NCI-H1092 (cell line): ENCODE results near the gene GUCA2B.

Experiments
- DNase-seq: peaks from one replicate; lab custom pipeline; 2025; lab: John Stamatoyannopoulos, UW

Gene GUCA2B

DNA sequence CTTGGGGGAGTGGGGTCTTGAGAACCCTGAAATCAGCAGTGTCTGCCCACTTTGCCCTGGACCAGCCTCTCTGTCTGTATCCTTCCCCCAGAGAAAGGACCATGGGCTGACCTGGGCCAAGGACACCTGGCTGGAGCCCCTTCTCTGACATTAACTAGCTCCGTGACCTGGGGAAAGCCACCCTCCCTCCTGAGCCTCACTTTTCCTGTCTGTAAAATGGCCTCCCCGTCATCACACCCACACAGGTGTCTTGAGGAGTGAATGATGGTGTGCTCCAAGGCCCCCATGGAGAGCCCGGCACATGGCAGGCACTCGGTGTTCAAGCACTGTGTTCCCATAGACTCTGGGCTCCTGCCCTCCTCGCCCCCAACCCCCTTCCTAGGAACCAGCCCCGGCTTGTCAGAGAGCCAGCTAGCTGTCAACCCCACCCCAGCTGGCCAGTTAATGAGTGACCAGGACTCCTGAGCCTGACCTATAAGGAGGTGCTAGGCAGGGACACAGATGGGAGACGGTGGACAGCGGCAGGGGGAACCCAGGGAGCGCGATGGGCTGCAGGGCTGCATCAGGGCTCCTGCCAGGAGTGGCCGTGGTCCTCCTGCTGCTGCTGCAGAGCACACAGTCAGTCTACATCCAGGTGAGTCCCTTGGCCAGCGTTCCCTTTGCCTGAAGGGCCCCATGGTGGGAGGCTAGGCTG is at the start of gene GUCA2B:
Gene GUCA2B, plus strand, starts transcription at position 504 of the 694 bp plus-strand sequence. Its CDS starts 41 bp downstream, at position 545.
- DNase-seq = no peak

DNA sequence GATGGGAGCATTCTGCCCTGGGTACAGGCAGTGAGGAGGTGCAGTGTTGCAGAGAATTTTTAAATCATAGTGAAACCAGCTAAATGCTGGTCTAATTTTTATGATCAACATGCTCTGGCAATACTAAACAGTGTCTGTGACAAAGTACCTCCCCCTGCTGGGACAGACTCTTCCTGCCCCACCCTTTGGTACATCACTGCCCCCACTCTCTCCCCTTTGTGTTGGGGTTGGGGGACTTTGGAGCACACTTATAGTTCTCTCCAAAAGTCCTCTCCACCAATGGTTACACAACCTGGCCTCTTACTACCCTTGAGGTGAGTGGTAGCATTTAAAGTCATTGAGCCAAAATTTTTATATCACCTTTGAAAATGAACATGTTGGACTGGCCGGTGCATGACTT is 48.2 kb upstream of the GUCA2B start:
- DNase-seq = no peak

- no peak for DNase-seq
These were observed 44.9 kb upstream of the GUCA2B start for GRCh38 chr1:42108309-42108708.

DNA sequence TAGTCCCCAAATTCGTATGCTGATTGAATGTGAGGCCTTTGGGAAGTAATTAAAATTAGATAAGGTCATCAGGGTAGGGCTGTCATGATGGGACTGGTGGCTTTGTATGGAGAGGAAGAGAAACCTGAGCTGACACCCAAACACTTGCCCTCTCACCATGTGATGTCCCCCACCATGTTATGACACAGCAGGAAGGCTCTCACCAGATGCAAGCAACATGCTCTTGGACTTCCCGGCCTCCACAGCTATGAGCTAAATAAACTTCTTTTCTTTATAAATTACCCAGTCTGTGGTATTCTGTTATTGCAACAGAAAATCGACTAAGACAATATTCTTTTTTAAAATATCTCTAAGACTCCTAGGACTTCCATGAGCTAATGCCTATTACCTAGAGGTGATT is 43.6 kb upstream of the GUCA2B start:
- DNase-seq = no peak

DNA sequence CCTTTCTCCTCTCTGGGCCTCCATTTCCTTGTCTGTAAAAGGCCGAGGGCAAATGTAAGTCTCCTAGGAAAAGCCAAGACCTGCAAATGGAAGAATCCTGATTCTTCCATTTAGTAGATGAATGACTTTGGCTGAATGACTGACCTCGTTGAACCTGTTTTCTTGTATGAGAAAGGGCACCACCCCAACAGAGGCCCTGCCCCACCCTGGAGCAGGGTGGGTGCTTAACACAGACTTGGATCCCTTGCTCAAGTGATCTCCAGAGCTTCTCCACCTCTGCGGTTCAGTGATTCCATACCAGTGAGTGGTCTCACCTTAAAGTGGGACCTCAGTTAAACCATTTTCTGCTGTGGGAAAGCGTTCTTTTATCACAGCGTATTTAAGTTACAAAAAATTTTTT is 39.0 kb upstream of the GUCA2B start:
- DNase-seq = no peak

GRCh38 chr1:42117214-42117613 is 36.0 kb upstream of the GUCA2B start:
- DNase-seq = no peak

GRCh38 chr1:42118125-42118524 is 35.1 kb upstream of the GUCA2B start:
- no peak for DNase-seq

- DNase-seq = no peak
These were observed 30.8 kb upstream of the GUCA2B start for GRCh38 chr1:42122408-42122807.

DNA sequence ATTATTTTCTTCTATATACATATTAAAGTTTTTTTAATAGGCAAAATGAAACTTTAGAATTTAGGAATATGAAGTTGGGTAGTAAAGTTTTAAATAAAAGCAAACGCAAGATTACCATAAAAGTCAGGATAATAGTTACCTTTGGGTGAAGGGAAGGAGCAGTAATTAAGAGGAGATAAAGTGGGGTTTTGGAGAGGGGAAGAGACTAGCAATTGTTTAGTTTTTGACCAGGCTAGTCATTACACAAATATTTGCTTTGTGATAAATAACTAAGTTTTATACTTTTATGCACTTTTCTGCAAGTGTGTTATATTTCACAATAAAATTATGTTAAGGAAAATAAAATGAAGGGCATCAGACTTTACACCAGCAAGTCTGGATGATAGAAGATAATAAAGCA is 27.7 kb upstream of the GUCA2B start:
- no peak for DNase-seq

GRCh38 chr1:42127767-42128166 is 25.4 kb upstream of the GUCA2B start:
- no peak for DNase-seq

GRCh38 chr1:42128499-42128898 is 24.7 kb upstream of the GUCA2B start:
- no peak for DNase-seq

- DNase-seq = no peak
These were observed 24.2 kb upstream of the GUCA2B start for GRCh38 chr1:42128964-42129363.

DNA sequence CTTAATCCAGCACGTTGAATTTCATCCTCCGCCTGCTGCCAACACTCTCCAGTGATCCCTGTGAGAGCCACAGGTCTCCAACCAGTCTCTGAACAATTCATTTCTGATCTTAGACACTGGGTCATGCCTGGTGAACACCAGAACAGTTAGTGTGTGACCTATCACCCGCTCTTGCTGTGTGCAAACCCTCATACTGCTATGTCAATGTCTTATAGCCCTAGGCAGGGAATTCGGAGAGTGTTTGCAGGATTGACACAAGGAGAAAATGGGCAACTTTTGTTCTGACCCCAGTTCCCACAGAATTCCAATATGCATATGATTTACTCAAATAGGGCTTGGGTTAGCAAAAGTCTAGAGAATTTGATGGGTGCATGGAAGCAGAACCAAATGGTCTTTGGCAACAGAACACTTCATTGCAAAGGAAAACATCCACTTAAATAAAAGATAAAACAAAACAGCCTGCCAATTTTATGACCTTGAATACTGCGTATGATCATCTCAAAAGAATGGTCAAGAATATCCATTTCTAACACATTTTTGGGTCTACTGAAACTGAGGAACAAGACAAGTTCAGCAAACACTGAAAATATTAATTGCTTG is 23.0 kb upstream of the GUCA2B start:
- DNase-seq = no peak

GRCh38 chr1:42133390-42133789 is 19.8 kb upstream of the GUCA2B start:
- DNase-seq = no peak

GRCh38 chr1:42133809-42134526 is 19.2 kb upstream of the GUCA2B start:
- no peak for DNase-seq

- DNase-seq = no peak
These were observed 17.8 kb upstream of the GUCA2B start for GRCh38 chr1:42135426-42135825.

DNA sequence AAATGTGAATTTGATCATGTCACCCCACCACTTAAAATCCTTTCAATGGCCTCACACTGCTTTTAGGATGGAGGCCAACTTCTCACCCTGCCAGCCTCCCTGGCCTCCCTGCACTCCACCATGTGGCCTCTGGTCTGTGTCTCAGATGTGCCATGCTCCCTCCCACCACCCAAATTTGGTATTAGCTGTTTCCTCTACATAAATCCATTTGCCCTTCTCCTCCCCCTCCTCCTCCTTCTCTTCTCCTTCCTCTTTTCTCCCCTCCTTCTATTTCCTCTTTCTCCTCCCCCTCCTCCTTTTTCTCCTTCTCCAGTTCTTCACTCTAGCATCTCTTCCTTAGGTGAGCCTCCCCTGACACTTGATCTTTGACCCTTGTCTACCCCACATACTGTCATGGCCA is 16.7 kb upstream of the GUCA2B start:
- DNase-seq = no peak

DNA sequence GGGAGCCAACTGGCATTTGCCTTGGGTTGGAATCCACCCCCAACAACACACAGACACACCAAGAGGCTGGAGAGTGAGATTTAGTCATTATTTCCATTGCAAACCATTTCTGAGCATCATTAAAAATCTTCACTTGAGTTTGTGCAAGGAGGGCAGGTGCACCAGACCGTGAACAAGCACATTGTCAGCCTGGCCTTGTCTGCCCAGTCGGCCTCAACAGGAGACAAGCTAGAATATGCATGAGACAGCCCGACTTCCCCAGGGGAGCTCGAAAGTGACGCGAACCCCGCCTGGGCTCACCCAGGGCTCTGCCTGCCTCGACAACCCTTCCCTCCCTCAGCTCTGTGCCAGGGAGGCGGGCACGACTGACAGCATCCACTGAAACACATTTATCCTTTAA is 15.4 kb upstream of the GUCA2B start:
- DNase-seq = no peak

DNA sequence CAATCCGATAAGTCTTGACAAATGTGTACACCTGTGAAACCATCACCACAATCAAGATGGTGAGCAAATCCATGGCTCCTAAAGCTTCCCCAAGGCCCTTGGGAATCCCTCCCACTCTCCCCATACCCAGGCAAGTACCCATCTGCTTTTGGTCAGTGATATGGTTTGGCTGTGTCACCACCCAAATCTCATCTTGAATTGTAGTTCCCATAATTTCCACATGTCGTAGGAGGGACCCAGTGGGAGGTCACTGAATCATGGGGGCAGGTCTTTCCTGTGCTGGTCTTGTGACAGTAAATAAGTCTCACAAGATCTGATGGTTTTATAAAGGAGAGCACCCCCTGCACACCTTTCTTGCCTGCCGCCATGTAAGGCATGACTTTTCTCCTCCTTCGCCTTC is 14.6 kb upstream of the GUCA2B start:
- DNase-seq = no peak

GRCh38 chr1:42139444-42139843 is 13.8 kb upstream of the GUCA2B start:
- no peak for DNase-seq

GRCh38 chr1:42140191-42140590 is 13.0 kb upstream of the GUCA2B start:
- no peak for DNase-seq

- no peak for DNase-seq
These were observed 11.2 kb upstream of the GUCA2B start for GRCh38 chr1:42141978-42142377.

DNA sequence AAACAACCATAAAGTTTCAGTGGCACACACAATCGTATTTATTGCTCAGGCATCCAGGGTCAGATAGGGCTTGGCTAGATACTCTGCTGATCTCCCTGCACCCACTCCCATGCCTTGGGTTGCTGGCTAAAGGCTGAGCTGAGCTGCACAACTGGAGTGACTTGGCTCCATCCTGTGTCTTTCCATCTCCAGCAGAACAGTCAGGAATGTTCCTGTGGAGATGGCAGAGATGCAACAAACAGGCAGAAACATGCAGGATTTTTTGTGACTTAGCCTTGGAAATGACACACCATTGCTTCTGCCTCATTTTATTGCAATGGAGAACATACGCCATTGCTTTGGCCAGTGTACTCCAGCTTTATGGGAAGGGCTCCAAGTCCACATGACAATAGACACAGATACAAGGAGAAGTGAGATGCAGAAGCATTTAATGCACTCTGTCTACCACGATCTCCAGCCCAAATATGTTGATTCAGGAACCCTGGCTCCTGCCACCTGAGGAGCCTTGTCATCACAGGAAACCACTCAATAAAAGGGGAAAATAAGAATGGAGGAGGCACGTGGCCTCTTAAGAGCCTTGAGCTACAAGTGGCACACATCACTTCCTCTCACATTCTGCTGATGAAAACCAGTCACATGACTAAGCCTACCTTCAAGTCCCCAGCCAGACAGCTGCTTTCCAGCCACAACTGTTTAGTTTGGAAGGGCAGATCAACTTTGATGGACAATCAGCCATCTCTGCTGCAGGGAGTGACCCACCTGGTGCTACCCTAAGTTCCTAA is 10.1 kb upstream of the GUCA2B start:
- DNase-seq = peak; percentile 16
